GM18526 (cell line): Measurements from ENCODE around the gene CAPN5.

Source experiments
- POLR2A ChIP-seq: IDR thresholded peaks from 3 replicates; pipeline ENCODE4 v1.6.1; 2011; ENCODE audit not compliant: insufficient read length; ENCODE audit errors: extremely low read depth

Gene CAPN5

DNA sequence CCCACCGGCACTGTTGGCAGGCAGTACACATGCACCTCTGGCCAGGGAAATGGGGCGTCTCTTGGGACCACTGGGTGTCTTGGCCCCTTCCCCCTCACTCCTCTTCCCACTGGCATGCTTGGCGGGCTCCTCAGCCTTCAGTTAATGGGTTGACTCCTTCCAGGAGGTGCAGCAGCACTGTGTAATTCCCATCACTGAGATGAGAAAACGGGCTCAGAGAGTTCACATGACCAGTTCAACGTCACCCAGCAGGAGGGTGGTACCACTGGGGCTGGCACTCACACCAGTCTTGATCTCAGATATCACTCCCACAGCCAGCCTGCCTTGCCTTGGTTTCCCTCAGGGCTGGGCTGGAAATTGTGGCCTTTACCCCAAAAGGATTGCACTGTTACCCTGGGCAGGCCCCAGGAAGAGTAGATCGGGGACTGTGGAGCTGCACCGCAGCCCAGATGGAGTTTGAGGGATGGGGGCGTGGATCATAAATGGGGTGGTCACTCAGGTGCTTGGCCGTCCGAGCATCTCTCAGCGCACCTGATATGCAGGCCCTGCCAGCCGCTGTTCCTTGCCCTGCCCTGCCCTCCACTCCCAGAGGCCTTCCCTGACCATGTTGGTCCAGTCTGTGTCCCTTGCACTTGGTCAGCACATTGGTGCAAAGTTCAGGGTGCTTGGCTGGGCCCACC is 16.9 kb downstream of the CAPN5 start:
- TF ChIP-seq POLR2A: no peak

DNA sequence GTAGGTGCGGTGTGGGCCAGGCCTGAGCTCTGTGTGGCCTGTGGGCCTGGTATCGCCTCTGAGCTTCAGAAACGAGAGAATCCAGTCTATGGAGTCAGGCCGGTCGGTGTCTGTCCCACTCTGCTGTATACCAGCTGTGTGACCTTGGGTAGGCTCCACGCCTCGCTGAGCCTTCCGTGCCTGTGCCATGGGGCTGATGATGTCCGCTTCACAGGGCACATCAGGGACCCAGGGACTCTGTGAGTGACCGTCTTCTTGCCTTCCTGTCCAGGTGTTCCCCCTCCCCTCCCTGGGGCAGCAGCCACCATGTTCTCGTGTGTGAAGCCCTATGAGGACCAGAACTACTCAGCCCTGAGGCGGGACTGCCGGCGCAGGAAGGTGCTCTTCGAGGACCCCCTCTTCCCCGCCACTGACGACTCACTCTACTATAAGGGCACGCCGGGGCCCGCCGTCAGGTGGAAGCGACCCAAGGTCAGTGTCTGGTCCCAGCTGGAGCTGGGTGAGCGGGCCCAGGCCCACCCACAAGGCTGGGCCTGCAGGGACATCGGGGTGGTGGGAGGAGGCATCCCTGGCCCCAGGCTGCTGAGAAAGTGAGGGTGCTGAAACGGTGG is 17.9 kb downstream of the CAPN5 start:
- no peak for TF ChIP-seq POLR2A

DNA sequence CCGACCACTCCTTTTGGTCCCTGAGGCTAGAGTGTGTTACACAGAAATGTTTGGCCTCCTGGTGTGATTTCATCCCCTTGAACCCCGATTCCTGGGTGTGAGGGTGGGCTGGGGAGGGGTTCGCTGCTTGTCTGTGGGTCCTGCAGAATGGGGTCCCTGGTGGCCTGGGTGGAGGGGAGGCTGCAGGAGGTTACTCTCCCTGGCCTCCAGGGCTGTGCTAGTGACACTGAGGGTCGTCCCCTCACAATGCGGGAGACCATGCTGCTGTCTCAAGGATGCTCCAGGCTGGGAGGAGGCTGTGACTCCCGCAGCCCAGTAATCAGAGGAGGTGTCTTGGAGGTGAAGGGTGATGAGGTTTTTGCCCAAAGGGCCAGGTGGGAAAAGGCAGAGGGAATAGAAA is 18.9 kb downstream of the CAPN5 start:
- no peak for TF ChIP-seq POLR2A

DNA sequence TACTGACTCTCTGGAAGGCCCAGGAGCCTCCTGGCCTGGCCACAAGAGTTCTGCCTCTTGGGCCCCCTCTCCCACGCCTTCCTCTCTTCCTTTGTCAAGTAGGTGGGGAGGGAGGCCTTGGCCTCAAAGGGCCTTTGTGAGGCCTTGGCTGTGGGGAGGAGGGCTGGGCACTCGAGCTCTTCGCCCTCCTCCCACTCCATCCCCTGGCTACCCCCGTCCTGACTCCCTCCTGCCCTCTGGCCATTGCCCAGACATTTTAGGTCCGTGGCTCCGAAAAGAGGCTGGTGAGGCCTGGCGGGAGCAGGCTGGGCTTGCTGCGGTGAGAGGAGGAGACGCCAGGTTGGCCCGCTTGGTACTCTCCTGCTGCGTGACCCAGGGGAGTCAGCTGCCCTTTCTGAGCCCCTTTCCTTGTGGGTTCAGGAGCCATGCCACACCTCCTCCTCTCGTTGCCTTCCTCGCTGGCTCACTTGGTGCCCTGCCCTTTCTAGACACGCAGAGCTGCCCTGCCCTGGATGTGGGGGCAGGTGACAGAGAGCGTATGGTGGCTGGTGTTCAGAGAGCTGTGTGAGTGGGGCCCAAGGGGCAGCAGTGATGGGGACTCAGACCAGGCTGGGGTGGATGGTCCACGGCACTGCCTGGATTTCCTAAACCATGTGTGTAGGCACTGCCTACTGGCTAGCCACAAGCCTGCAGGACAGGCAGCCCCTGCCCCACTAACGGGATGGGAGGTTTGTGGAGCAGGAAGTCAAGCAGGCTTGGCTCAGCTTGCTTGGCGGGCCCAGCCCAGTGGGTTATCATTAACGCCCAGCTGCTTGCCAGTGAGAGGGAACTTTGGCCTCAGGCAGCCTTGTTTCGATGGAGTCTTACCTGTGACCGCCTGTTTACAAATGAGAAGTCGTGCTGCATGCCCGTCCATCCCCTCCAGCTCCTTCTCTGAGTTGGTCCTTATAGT is 20.0 kb downstream of the CAPN5 start:
- TF ChIP-seq POLR2A: no peak

DNA sequence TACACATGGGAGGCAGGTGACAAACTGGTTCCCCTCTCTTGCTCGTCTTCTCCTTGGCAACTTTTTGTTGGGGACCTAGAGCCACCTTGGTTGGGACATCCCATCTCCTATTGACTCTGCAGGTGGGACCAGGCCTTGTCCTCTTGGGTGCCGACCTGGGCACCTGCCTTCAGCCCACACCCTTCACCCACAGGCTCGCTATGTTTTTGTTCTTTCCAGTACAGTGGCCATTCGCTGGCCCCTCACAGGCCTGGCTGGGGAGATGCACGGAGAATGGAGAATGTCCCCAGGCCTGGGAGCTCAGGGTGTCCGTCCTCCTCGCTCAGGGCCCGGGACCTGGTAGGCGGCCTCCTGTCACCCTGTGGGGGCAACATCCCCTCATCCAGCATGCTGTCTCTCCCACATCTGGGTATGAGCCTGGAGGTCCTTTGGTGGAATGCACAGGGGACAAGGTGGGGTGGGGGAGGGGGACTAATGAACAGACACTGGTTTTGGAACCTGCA is 21.0 kb downstream of the CAPN5 start:
- TF ChIP-seq POLR2A: no peak

DNA sequence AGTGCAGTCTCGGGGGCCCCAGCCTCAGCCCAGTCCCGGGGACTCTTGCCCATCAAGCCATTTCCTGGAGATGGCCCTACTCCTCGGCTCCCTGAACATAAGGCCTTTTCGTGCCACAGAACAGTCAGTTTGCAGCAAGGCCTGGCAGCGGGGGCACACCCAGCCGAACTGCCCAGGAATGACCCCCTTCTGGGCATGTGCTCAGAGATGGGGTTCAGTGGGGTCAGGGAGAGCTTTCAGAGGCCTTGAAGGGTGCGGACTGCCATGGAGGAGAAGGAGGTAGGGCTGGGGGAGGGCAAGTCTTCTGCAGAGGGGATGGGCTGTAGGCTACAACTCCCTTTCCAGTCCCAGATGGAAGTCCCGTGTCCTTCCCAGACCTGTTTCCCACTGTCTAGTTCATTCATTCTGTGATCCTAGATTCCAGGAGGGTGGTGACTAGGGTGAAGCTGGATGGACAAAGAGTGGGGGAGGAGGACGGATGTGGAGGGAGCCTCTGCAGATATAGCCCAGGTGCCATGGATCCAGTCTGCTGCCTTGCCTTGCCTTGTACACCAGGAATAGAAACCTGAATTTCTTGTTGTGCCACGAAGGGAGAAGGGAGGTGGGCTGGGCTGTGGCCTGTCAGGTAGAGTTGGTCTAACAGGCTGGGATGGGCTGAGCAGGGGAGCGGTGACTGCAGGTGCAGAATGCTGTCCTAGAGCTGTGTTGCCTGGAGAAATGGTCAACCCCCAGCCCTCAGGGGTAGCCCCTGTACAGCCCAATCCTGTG is 21.6 kb downstream of the CAPN5 start:
- TF ChIP-seq POLR2A: no peak

DNA sequence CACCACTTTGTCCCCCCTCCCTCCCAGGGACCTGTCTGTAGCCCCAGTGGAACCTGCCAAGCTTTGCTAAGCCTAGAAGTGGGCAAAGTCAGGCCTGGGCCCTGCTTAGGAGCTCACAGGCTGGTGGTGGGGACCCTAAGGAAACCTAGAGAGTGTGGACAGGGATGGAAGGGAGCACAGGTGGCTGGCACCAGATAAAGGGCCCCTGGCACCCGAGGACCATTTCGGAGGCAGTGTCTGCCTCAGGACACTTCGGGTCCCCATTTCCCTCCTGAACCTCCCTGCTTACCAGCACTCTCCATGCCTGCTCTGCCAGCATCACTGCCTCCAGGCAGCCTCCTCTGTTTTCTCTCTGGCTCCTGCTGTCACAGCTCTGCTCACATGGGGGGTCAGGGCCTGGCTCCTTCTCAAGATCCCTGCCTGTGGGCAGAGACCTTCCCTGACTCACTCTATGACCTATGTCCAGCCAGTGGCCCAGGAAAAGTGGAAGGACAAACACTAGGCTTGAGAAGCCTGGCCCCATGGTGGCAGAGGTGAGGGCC is 22.3 kb downstream of the CAPN5 start:
- TF ChIP-seq POLR2A: no peak

DNA sequence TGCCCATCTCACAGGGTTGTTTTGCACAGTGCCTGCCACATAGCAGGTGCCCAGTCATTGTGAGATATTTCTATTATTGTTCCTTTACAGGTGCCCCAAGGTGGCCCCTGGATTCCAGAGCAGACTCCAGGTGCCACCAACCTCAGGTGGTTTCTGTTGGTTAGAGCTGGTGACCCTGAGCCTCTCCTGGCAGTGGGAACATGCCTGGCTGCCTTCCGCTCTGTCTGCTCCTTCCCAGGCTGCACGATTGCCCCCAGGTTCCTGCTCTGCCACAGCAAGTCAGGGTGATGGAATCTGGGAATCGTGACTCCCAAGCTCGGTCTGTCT is 23.2 kb downstream of the CAPN5 start:
- TF ChIP-seq POLR2A: no peak

DNA sequence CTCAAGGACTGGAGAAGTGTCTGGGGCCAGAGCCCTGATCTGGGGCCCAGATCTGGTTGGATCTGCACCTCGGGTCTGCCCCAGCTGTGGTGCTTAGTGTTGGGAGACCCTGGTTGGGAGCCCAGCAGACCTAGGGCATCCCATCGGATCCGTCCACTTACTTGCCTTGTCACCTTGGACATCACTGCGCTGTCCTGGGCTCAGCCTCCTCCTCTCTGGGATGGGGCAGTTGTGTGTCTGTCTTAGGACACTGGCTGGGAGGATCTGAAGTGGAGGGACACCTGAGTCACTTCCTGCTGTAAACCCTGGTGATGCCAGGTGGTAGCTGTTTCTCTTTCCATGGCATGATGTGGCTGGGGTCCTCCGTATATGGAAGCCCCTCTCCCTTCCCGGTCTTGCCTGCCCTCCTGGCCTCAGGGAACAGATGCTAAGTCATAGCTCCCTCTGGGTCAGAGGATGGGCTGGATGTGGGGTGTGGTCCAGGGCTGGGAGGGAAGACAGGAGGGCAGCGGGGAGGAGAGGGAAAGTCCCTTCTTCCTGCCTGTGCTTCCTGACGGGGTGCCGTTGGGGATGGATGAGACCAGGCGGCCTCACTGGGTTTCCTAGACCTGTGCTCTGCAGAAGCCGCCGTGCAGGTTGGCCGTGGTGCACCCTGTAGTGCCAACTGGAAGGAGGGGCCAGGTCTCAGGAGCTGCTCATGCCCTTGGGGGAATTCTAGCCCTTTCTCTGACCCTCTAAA is 23.8 kb downstream of the CAPN5 start:
- TF ChIP-seq POLR2A: no peak

DNA sequence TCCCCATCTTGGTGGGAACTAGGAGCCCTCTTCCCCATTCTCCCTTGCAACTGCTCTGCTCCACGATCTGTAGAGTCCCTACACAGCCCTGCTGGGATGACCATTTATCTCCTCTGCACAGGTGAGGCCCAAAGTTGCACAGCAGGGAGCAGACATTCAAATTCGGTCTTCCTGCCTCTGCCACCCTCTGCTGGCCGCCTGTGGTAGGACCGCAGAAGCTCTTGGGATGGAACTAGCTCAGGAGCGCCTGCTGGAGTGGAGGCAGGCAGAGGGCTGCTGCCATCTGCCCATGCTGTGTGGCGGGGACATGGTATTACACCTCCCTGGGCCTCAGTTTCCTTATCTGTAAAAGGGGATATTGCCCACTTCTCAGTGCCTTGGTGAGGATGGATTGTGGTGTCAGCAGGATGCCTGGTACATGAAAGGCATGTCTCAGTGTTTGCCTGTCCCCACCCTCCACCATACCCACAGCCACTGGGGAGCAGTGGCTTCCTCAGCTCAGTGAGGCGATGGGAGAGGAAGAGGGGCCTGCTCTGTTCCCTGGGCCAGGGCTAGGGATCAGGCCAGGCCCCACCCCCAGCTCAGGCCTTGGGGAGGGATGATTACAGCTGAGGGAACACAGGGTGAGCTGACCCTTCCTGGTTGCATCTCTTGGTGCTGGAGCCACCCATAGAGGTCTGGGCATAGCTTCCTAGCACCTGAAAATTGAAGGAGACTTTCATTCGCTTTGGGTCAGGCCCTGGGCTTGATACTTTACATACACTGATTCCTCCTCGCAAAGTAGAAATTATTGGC is 24.6 kb downstream of the CAPN5 start:
- no peak for TF ChIP-seq POLR2A

DNA sequence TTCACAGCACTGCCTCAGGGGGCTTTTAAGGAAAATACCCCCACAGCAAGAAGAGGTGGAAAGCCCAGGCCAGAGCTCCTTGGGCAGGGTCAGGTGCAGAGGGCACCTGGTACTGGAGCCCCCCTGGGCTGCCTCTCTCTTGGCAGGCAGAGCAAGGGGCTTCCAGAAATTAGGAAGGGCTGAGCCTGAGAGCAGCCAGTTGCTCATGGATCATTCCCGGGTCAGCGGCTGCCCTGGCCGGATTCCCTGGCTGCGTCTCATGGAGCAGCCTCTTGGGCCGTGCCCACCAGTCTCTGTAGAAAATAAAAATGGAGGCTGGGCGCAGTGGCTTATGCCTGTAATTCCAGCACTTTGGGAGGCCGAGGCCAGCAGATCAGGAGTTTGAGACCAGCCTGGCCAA is 25.6 kb downstream of the CAPN5 start:
- TF ChIP-seq POLR2A: no peak

DNA sequence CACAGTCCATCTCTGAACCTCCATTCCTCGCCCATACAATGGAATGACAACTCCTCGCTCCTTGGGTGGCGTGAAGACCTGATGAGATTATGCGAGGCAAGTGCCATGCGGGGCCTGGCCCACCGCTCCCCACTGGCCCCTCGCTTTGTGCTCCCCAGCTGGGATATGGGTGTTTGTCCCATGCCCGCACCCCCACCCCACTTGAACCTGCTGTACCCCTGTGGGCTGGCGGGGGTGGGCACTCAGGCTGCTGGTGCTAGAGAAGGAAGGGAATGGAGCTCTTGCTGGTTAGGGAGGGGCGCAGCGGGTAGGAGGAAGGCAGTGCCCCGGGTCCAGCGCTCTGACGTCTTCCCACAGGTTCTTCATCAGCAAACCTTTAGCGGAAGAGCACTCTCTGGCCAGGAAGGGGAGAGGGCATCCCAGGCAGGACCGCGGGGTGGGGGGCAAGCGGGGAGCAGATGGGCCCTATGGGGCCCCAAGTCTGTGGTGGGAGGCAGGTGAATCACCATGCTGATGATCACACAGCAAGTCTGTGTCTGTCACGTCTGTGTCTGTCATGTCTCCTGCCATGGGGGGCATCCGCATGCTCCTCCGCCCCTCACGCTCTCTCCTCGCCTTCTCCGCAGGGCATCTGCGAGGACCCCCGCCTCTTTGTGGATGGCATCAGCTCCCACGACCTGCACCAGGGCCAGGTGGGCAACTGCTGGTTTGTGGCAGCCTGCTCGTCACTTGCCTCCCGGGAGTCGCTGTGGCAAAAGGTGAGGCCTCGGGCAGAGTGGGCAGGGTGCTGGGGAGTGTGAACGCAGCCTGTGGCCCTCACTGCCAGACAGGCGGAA is 26.5 kb downstream of the CAPN5 start:
- no peak for TF ChIP-seq POLR2A
